AG04450 (cell line): ENCODE results near the gene VPS9D1. TPM values are rescaled to one million over a fixed set of nuclear protein-coding genes. Genes with fewer than 3 reads are reported as not detected.

ENCODE experiments used
- CTCF ChIA-PET: fragments of 300-600, 350-600 bp; formaldehyde crosslinking; extraction: SDS; loops from one replicate; lab custom pipeline; 2022; ENCODE audit warnings: antibody characterized with exemption, inconsistent platforms; lab: Charles Lee
- POLR2A ChIA-PET: fragments of 350-600 bp; formaldehyde crosslinking; extraction: SDS; loops from one replicate; lab custom pipeline; 2021; ENCODE audit warnings: antibody characterized with exemption, inconsistent platforms; lab: Yijun Ruan, JAX
- DNase-seq: peaks from one replicate; pipeline ENCODE4 v3.0.0-alpha.2; 2011; ENCODE audit warnings: low read depth, low spot score
- H3K27ac ChIP-seq: one replicate; pipeline ENCODE4 v1.5.1; 2012; ENCODE audit warnings: low read depth, low read length, control low read depth
- H3K27me3 ChIP-seq: one replicate; pipeline ENCODE4 v1.6.0; 2012; ENCODE audit warnings: low read length; ENCODE audit not compliant: control insufficient read depth, insufficient read depth
- H3K4me3 ChIP-seq: 2 replicates; pipeline ENCODE4 v1.5.1; 2011; ENCODE audit warnings: mild to moderate bottlenecking, low read depth, low read length, control low read depth
- H3K9me3 ChIP-seq: 2 replicates; pipeline ENCODE4 v1.5.1; 2012; ENCODE audit warnings: low read length; ENCODE audit not compliant: control insufficient read depth, insufficient read depth
- CTCF ChIP-seq: IDR thresholded peaks from 2 replicates; pipeline ENCODE4 v1.5.1; 2011; ENCODE audit warnings: low read depth, low read length, control low read depth, inconsistent platforms
- polyA plus RNA-seq: library from polyadenylated mRNA; depleted of rRNA; stranded (reverse); fragments of >200 nt; gene quantifications from 2 replicates; pipeline ENCODE4 v1.2.3, GENCODE V29; 2011

The VPS9D1 gene
- polyA plus RNA-seq, 1 experiment = 8.6 TPM

DNA sequence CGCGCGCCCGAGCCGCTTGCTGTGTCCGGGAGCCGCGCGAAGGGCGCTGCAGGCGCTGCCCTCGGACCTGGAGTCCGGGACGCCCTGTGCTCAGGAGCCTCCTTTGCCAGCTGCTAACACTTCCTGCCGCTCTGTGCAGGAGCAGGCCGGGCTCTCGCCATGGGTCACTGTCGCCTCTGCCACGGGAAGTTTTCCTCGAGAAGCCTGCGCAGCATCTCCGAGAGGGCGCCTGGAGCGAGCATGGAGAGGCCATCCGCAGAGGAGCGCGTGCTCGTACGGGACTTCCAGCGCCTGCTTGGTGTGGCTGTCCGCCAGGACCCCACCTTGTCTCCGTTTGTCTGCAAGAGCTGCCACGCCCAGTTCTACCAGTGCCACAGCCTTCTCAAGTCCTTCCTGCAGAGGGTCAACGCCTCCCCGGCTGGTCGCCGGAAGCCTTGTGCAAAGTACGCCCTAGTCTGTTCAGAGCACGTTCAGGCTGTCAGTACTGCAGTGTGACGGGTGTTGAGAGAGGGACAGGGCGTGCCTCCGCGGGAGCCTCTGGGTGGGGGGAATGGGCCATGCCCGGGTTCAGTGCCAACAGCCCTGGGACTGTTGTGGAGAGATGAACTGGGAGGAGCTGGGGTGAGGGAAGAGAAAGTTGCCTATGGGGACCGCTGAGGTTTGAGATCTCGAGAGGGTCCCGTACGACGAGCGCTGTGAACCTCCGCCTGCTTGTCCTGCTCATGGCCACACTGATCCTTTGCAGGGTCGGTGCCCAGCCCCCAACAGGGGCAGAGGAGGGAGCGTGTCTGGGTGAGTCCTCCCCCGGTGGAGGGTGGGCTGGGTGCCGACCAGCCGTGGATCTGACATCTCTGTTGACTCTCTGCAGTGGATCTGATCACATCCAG lies 1.9 kb upstream of the VPS9D1 start:
- POLR2A ChIA-PET = interaction anchor here (1.4 kb wide), 1 partner anchor 151 kb away, joined by 5 read pairs; the partner anchor contains the start of gene TCF25
- peak overlapping the region; percentile 90 for H3K4me3 ChIP-seq
- H3K9me3 ChIP-seq = no peaks in the 10 kb centered on the region; the same call in 1 of the 2 replicates
- no peak for DNase-seq
- H3K27ac ChIP-seq = no peak overlapping the region
- H3K27me3 ChIP-seq = no peaks in the 10 kb centered on the region
- no peak for TF ChIP-seq CTCF
- CTCF ChIA-PET = no interaction called here

- no peak for TF ChIP-seq CTCF
- Histone ChIP-seq H3K4me3 (peak overlapping the region; percentile 90), H3K9me3 (no peaks in the 10 kb centered on the region; the same call in 1 of the 2 replicates), H3K27ac (peak overlapping the region; percentile 39), H3K27me3 (no peaks in the 10 kb centered on the region)
- ChIA-PET POLR2A (no interaction called here), CTCF (no interaction called here)
- no peak for DNase-seq
These were observed 1.1 kb upstream of the VPS9D1 start for GRCh38 chr16:89721546-89722391.

DNA sequence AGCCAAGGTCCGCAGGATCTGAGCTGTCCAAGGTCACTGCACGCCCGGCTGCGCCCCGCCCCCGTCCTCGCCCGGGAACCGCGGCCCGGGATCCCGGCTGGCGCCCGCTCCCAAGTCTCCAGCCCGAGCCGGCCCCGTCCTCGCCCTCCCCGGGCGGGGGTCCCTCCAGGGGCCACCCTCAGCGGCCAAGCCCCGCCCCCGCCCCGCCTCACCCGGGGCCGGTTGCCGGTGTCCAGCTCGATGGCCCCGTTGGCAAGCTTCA lies 216 bp downstream of the VPS9D1 start:
- Histone ChIP-seq H3K4me3 (peak overlapping the region; percentile 90), H3K27ac (no peak overlapping the region), H3K9me3 (no peaks in the 10 kb centered on the region; the same call in 1 of the 2 replicates), H3K27me3 (no peaks in the 10 kb centered on the region)
- ChIA-PET CTCF (interaction anchor here (2.0 kb wide), 1 partner anchor 14 kb away, joined by 7 read pairs; no protein-coding TSS in a partner anchor), POLR2A (interaction anchor here (0.6 to 0.9 kb wide), 2 partner anchors 14 to 22 kb away, joined by 3 to 4 read pairs; no protein-coding TSS in a partner anchor)
- DNase-seq = no peak
- no peak for TF ChIP-seq CTCF

GRCh38 chr16:89717688-89718505 lies 2.8 kb downstream of the VPS9D1 start:
- TF ChIP-seq CTCF = no peak
- POLR2A ChIA-PET = interaction anchor here (0.7 kb wide), 1 partner anchor 12 kb away, joined by 3 read pairs; no protein-coding TSS in a partner anchor
- DNase-seq = no peak
- CTCF ChIA-PET = no interaction called here
- H3K9me3 ChIP-seq = peaks cover 5% of the 10 kb centered on the region
- no peaks in the 10 kb centered on the region for H3K27me3 ChIP-seq
- H3K4me3 ChIP-seq = no peak overlapping the region
- H3K27ac ChIP-seq = peak overlapping the region; percentile 82
